NCI-H1092 treated with DMSO at 0.1 percent for 48 hours (cell line): ENCODE results near the gene DNAI2.

ENCODE experiments used
- DNase-seq: peaks from one replicate; lab custom pipeline; 2025; lab: John Stamatoyannopoulos, UW

DNAI2 gene

DNA sequence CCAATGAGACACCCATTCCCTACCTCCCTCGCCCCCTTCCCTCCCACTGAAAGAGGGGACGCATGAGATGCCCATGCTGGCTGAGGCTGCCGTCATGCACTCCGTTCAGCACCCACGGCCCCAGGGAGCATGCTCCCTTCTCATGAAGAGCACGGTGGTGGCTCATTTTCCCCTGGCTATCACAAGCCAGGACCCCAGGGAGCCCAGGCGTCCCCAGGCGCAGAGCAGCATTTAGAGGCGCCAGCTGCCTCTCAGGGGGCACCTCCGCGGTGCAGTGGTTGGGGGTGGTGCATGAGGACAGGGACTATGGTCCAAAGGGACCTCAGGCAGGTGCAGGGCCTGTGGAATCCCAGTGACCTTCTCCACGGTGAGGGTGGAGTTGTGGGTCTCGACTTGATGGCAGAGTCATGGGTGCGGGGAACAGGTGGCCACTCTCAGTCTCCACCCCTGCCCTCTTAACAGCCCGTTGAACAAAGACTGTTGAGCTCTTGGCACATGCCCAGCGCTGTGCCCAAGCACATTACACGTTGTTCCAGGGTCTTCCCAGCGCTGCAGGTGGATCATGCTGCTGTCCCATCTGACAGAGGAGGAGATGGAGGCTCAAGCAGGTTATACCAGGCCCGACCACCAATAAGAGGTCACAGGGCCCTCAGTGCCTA, 65.6 kb downstream of the DNAI2 start:
- peak; percentile 86 for DNase-seq

DNA sequence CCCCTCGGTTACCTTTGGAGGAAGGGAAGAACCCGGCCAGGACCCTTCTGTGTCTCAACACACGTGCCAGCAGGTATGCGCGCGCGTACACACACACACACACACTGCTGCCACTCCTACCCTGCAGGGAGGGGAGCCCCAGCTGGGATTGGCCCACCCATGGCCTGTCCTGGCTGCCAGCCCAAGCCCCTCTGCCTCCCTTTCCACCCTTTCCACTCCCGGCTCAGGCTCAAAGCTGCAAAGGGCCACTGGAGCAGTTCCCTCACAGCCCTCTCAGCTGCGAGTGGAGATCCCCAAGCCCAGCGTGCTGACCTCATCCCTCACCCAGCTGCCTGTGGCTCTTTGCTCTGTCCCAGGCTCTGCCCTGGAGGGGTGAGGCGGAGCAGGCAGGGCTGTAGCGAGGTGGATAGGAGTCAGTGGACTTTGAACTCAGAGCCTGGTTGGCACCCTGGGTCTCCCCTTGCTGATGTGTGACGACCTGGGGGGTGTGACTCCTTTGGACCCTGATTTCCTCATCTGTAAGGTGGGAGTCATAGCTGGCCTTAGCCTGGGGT, 66.5 kb downstream of the DNAI2 start:
- peak; percentile 65 for DNase-seq

DNA sequence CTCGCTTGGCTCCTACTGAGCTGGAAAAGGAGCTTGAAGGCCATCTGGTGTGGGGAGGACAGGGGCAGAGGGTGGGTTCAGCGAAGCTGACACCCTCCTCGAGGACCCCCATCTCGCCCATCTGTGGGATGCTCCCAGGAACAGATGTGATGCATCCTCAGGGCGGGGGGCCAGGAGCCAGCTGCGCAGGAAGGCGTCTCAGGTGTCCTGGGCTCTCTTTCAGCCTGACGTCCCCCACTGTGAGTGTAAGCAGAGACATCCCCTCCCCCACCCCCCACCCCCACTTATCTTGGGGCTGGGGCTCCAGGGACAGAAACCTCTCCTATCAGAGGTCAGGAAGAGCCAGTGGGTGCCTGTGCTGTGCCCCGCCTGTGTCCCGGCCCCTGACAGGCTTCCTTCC, 68.2 kb downstream of the DNAI2 start:
- no peak for DNase-seq

DNA sequence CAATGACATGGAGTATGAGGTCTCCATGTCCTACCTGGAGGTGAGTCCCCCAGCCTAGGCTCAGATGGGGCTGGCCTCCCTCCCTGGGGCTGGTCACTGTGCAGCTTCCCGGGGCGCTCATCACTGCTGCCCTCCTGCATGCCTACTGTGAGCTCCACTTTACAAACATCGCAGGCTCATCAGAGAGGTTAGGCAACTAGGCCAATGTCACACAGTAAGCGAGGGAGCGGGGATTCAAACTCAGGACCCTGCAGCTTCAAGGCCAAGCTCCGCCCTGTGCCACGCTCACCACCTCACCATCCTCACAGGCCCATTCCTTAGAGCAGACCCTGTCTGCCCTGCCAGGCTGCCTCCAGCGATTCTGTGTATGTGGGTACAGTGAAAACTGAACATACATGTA, 69.1 kb downstream of the DNAI2 start:
- no peak for DNase-seq

DNA sequence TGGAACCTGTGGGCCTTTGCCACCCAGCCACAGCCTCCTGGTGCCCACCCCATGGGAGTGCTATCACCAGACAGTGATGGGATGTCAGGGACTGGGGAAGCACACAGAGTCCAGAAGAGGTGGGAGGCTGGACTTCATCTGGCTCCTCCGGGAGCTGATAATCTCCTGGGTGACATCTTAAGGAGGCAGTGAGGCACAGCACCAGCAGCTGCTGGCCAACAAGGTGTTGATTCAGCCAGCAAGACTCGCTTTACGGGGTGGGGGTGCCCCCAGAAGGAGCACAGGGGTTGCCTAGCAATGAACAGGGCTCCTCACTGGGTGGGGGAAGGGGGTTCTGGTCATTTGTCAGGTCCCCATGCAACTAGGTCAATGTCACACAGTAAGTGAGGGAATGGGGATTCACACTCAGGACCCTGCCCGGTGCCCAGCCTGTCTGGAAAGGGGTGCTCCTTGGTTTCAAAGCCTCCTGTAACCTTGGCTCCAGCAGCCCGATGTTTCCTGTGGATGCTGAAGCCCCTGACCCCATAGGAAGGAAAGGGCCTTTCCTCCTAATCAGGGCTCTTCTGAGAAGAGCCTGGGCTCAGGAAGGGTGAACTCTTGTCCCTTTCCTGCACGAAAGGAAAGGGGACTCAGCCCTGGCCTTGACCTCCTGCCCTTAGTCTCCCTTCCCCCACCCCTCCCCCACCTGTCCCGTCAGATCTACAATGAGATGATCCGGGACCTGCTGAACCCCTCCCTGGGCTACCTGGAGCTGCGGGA, 69.7 kb downstream of the DNAI2 start:
- DNase-seq = no peak

DNA sequence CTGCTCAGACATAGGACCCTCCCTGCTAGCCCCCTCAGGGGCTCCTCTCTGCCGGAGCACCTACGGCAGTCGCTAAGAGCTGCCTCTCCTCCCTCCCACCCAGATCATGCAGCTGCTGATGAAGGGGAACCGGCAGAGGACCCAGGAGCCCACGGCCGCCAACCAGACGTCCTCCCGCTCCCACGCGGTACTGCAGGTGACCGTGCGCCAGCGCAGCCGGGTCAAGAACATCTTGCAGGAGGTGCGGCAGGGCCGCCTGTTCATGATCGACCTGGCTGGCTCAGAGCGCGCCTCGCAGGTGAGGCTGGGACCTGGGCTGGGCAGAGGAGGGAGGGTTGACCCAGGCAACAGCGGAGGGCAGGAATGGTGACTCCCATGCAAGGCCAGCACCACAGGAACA, 70.6 kb downstream of the DNAI2 start:
- DNase-seq = no peak

DNA sequence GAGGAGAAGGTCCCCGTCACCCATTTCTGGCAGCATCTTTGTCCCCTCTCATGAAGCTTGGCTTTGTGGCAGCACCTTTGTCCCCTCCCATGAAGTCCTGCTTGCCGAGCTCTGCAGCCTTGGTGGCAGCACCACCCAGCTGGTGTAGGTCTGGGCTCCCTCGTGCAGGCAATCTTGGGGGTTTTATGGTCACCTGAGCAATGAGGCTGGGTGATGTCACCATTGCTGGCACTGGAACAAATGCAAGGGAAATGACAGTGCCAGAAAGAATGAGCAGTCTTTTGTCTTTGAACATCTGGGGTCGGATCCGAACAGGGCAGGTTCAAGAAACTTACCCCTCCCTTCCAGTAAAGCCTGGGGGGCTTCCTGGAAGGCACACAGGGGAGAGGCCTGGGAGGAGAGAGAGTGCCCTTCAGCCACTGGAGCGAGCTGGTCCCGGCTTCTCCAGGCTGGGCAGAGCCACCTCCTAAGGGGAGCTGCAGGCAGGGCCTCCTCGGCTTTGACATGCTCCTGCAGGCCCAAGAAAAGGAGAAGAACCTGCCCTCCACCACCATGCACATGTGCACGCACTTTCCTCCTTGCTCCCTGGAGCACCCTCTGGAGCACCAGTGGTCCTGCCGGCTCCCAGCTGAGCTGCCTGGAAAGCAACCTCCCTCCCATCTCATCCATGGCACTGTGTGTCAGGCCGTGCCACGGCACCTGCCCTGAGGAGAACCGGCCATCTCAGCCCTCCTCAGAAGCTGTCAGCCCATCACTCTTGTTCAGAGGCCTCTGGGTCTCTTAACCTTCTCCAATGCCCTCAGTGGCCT, 71.6 kb downstream of the DNAI2 start:
- DNase-seq = no peak

DNA sequence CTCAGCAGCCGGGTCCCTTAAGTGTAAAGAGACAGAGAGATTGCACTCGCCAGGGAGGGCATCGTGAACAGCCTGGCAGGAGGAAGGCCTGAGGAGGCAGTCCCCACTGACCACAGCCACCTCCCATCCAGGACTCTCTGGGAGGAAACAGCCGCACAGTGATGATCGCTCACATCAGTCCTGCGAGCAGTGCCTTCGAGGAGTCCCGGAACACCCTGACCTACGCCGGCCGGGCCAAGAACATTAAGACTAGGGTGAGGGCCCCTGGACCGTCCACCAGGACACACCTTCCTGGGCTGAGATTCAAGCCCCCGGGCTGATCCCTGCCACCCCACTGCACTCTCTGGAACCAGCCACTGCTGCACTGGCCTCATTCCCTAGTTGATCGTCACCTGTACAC, 73.6 kb downstream of the DNAI2 start:
- no peak for DNase-seq

DNA sequence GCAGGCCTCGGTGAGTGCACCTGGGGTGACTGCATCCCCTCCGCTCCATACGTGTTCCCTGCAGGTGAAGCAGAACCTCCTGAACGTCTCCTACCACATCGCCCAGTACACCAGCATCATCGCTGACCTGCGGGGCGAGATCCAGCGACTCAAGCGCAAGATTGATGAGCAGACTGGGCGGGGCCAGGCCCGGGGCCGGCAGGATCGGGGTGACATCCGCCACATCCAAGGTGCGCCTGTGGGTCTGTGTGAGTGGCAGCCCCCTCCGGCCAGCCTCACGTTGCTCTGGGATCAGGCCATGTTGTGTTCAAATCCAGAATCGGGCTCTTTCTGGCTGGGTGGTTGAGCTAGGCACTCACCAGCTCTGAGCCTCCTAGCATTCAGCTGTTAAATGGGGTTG, 75.1 kb downstream of the DNAI2 start:
- DNase-seq = no peak

DNA sequence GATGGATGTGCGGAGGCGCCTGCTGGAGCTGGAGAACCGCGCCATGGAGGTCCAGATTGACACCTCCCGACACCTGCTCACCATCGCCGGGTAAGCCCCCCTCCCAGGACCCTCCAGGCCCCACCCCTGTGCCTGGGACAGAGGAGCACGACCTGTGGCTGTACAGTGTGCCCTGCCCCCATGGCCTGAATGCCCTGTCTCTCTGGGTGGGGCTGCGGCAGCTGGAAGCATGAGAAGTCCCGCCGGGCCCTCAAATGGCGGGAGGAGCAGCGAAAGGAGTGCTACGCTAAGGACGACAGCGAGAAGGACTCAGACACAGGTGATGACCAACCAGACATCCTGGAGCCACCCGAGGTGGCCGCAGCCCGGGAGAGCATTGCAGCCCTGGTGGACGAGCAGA, 76.5 kb downstream of the DNAI2 start:
- no peak for DNase-seq

DNA sequence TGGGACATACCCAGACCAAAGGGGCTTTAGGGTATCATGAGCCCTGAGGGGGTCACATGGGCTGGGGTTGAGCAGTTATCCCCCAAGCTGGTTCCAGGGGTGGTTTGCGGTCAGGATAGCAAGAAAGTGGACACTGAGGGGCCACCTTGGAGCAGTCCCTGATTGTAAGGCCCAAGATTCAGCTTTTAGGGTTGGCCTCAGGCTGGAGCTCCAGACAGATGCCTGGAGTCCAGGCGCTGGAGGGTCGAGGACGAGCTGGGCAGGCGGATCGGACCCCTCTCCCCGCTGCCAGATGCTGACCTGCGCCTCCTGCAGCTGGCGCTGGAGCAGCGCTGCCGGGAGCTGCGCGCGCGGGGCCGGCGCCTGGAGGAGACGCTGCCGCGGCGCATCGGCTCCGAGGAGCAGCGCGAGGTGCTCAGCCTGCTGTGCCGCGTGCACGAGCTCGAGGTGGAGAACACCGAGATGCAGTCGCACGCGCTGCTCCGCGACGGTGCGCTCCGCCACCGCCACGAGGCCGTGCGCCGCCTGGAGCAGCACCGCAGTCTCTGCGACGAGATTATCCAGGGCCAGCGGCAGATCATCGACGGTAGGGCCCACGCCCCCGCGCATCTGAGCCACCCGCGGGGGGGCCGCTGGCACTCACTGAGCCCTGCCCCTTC, 77.6 kb downstream of the DNAI2 start:
- no peak for DNase-seq

DNA sequence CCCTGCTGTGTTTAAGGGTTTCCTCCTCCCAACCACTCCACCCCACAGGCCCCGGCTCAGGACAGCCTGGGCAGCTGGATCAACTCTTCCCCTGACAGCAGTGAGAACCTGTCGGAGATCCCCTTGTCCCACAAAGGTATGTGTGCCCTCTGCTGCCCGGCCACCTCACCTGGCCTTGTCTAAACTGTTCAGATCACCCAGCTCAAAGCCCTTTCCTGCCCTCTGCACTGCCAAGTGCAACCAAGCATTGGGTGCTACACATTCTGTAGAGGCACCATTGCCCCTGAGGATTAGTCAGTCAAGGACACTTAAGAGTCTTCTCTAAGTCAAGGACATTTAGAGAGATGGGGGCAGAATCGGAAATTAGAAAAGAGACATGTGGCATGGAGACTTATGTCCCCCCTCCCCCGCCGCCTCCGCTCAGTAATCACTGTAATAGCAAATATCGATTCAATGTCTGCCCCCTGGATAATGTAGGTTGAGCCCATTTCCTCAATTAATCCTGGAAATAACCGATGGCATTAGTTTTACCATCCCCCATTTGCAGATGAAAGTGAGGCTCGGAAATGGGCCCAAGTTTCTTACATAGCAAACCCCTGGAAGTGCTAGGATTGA, 79.5 kb downstream of the DNAI2 start:
- DNase-seq = no peak

DNA sequence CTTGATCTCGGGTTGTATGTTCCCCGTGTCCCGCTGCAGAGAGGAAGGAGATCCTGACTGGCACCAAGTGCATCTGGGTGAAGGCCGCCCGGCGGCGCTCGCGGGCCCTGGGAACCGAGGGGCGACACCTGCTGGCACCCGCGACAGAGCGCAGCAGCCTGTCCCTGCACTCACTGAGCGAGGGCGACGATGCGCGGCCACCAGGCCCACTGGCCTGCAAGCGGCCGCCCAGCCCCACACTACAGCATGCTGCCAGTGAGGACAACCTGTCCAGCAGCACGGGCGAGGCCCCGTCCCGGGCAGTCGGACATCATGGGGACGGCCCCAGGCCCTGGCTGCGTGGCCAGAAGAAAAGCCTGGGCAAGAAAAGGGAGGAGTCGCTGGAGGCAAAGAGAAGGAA, 80.1 kb downstream of the DNAI2 start:
- DNase-seq = no peak

DNA sequence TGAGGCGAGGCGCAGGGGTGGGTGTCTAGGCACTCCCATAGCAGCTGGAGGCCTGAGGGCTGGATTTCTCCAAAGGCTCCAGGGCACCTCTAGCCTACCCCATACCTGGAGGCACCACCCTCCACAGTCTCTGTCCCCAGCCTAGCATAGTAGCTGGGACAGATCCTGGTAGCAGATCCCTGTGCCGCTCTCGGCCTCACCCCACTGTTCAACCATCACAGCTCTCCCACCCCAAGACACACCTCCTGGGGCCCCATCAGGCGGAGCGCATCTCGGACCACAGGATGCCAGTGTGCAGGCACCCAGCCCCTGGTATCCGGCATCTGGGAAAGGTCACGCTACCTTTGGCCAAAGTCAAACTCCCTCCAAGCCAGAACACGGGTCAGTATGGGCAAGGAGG, 80.5 kb downstream of the DNAI2 start:
- DNase-seq = no peak

DNA sequence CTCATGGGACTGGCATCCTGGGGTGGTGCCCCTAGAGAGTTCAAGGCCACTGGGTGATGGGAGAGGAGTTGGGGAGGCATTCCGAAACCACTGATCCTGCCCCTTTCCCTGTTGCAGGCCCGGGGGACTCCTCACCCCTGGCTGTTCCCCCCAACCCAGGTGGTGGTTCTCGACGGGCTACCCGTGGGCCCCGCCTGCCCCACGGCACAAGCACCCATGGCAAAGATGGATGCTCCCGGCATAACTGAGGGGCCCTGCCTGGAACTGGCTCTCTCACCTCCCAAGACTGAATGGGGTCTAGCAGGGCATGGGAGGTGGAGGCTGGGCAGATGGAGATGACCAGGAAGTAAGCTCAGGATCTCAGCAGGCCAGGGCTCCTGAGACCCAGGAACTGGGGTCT, 81.0 kb downstream of the DNAI2 start:
- no peak for DNase-seq

DNA sequence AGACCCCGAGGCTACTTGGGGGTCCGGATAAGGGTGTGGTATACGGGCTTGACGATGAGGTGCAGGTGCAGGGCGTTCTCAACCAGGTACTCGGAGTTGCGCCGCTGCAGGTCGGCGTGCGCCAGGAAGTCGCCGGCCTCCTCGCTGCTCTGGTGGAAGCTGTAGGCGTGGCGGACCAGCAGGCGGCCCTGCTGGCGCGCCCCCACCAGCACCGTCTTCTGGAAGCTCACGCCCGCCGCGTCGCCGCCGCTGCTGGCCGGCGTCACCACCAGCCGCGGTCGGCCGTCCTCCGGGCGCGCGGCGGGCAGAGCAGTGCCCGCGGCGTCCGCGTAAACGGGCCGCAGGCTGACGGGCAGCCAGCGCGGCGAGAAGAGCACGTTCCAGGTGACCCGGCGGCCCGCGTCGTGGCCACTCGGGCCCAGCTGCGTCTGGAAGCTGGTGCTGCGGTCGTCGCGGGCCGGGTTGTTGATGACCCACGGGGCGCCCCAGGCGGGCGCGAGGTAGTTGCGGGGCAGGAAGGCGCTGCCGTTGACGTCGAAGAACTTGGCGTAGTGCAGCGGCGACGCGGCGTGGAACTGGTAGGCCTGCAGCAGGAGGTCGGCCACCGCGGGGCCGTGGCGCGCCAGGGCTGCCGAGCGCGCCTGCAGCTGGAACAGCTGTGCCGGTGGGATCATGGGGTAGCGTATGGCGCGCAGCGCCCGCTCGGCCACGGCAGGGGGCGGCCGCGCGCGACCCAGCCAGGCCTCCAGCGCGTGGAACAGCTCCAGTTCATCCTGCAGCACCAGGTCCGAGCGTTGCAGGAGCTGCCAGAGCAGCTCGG, 82.8 kb downstream of the DNAI2 start:
- DNase-seq = no peak

DNA sequence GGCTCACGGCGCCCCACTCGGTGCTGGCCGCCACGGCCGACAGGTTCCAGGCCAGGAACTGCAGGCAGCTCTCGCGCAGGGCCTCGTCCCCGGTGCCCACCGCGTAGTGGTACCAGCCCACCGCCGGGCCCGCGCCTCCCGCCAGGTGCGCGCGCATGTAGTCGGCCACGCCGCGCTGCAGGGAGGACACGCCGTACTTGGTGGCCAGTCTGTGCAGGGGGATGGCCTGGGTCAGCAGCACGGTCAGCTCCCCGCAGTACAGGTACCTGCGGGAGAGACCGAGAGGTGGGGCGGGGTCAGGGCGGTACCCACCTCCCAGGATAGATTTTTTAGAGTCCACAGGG, 83.4 kb downstream of the DNAI2 start:
- no peak for DNase-seq

DNA sequence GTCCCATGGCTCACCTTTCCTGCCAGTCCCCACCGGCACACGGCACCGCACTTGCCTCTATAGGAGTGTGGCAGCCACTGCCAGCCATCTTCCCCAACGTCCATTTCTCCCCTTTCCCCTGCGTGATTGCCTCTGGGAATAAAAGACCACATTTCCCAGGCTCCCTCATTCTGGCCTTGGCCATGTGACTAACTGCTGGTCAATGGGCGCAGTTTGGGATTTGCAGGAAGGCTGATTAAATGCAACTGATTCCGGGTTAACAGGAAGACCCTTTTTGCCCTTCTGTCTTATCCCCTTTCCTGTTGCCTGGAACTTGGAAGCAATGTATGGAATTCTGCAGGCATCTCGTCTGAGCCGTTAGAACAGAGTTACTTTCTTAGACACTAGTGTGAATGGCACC, 84.7 kb downstream of the DNAI2 start:
- DNase-seq = no peak

DNA sequence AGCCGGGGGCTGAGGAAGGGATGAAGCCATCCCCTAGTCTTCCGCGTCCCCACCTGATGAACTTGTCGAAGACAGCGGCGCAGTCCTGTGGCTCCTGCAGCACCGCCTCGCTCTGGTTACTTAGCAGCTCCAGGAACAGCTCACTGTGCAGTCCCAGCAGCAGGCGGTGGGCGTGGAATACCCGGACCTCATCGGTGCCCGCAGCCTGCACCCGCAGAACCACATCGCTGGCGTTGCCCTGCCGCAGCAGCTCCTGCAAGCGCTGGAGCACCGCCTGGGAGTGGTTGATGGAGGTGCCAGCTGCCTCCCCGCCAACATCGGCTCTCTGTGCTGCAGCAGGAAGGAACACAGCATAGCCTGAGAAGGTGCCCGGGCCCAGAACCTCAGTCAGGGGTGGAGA, 85.9 kb downstream of the DNAI2 start:
- no peak for DNase-seq

DNA sequence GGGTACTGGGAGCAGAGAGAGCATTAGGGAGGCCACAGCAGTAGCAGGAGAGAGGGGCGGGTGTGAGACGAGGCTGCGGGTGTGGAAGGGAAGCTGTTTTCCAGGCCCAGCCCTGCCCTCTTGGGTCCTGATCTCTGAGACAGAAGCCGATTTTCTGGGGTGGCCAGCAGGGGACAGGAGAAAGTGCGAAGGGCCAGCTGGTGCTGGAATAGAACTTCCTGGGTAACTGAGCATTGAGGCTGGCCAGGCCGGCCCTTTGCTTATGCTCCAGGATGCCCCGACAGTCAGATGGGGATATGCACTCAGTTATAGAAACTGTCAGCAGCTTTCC, 86.8 kb downstream of the DNAI2 start:
- DNase-seq = no peak
